HG03060 (cell line): ENCODE measurements around the gene CDC42EP1.

ENCODE experiments used
- ATAC-seq: cut with Tn5 transposase; IDR thresholded peaks from one replicate; pipeline ENCODE4 v1.9.1; 2021; ENCODE audit warnings: low read depth, moderate number of reproducible peaks; ENCODE audit not compliant: unreplicated experiment

The CDC42EP1 gene

GRCh38 chr22:37559521-37559900, 769 bp upstream of the CDC42EP1 start:
- no peak for ATAC-seq

GRCh38 chr22:37560608-37561211, 430 bp downstream of the CDC42EP1 start:
- no peak for ATAC-seq

- ATAC-seq, result no peak
Observed at GRCh38 chr22:37561212-37562048, 1.1 kb downstream of the CDC42EP1 start.

- no peak for ATAC-seq
Observed at GRCh38 chr22:37562049-37562875, 2.0 kb downstream of the CDC42EP1 start.

- no peak for ATAC-seq
Observed at GRCh38 chr22:37563153-37564081, 3.1 kb downstream of the CDC42EP1 start.

- ATAC-seq, result no peak
Observed at GRCh38 chr22:37564111-37564711, 3.9 kb downstream of the CDC42EP1 start.

GRCh38 chr22:37565830-37566229, 5.5 kb downstream of the CDC42EP1 start:
- ATAC-seq, result no peak

GRCh38 chr22:37566329-37566837, 6.1 kb downstream of the CDC42EP1 start:
- ATAC-seq, result no peak

- no peak for ATAC-seq
Observed at GRCh38 chr22:37566903-37567798, 6.9 kb downstream of the CDC42EP1 start.

GRCh38 chr22:37568012-37568411, 7.7 kb downstream of the CDC42EP1 start:
- no peak for ATAC-seq

GRCh38 chr22:37568448-37569008, 8.2 kb downstream of the CDC42EP1 start:
- ATAC-seq, result no peak

- ATAC-seq, result no peak
Observed at GRCh38 chr22:37569009-37569920, 9.0 kb downstream of the CDC42EP1 start.

- ATAC-seq, result no peak
Observed at GRCh38 chr22:37569921-37570660, 9.8 kb downstream of the CDC42EP1 start.

GRCh38 chr22:37570661-37570976, 10.3 kb downstream of the CDC42EP1 start:
- ATAC-seq, result no peak

GRCh38 chr22:37571258-37571991, 11.1 kb downstream of the CDC42EP1 start:
- no peak for ATAC-seq

- no peak for ATAC-seq
Observed at GRCh38 chr22:37571992-37572373, 11.7 kb downstream of the CDC42EP1 start.
